T-helper 2 cell treated with Interferon-gamma antibody and Interleukin-4, amounts not matched to agents 5 μg/mL and 100 μg/mL, for 36 hours (primary cell): ENCODE measurements around the gene GRAMD2A.

Source experiments
- DNase-seq: peaks from one replicate; pipeline ENCODE4 v3.0.0; 2021; ENCODE audit warnings: low spot score
- H3K27ac Mint-ChIP-seq: one replicate; pipeline ENCODE4 v1.8.0; 2021; ENCODE audit warnings: mild to moderate bottlenecking, mixed read lengths
- H3K27me3 Mint-ChIP-seq: one replicate; pipeline ENCODE4 v1.8.0; 2021; ENCODE audit warnings: low read depth, mixed read lengths
- H3K36me3 Mint-ChIP-seq: one replicate; pipeline ENCODE4 v1.8.0; 2021; ENCODE audit warnings: low read depth, mixed read lengths
- H3K4me1 Mint-ChIP-seq: one replicate; pipeline ENCODE4 v1.8.0; 2021; ENCODE audit warnings: low read depth, mixed read lengths
- H3K4me3 Mint-ChIP-seq: one replicate; pipeline ENCODE4 v1.8.0; 2022; ENCODE audit warnings: mild to moderate bottlenecking, moderate library complexity, mixed read lengths
- H3K9me3 Mint-ChIP-seq: one replicate; pipeline ENCODE4 v1.8.0; 2021; ENCODE audit warnings: mixed read lengths

Gene GRAMD2A

DNA sequence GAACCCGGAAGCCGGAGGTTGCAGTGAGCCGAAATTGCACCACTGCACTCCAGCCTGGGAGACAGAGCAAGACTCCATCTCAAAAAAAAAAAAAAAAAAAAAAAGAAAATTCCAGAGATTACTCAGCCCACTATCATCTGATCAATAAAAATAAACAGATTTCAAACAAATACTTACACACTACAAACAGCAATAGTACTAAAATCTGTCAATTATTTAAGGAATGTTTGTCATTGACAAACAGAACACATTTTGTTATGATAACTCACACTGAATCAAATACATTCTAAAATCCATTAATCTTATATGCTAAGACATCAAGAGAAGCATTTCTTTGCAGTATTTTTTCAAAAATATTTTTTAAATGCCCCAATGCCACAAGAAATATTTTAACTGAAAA, 87.2 kb downstream of the GRAMD2A start:
- peaks cover 7% of the 10 kb centered on the region for H3K27me3 Mint-ChIP-seq
- H3K9me3 Mint-ChIP-seq = no peaks in the 10 kb centered on the region
- no peak overlapping the region for H3K27ac Mint-ChIP-seq
- H3K36me3 Mint-ChIP-seq = no peaks in the 10 kb centered on the region
- H3K4me1 Mint-ChIP-seq = peaks cover 8% of the 10 kb centered on the region
- H3K4me3 Mint-ChIP-seq = no peak overlapping the region
- no peak for DNase-seq
